Cortex of kidney (tissue), 1 donor: ENCODE data around the gene UBE2A.

Source experiments
- DNase-seq: peaks from one replicate; lab custom pipeline; 2025; lab: John Stamatoyannopoulos, UW

Gene UBE2A

GRCh38 chrX:119607018-119607389 is 32.6 kb downstream of the UBE2A start:
- no peak for DNase-seq

GRCh38 chrX:119614776-119615175 is 40.4 kb downstream of the UBE2A start:
- no peak for DNase-seq

- no peak for DNase-seq
Observed at GRCh38 chrX:119617517-119618164, 43.3 kb downstream of the UBE2A start.

- DNase-seq: no peak
Observed at GRCh38 chrX:119618439-119618838, 44.1 kb downstream of the UBE2A start.

- no peak for DNase-seq
Observed at GRCh38 chrX:119622356-119623232, 48.2 kb downstream of the UBE2A start.

- no peak for DNase-seq
Observed at GRCh38 chrX:119624417-119624816, 50.1 kb downstream of the UBE2A start.

- DNase-seq: no peak
Observed at GRCh38 chrX:119624951-119625668, 50.7 kb downstream of the UBE2A start.

- DNase-seq: no peak
Observed at GRCh38 chrX:119625843-119626242, 51.5 kb downstream of the UBE2A start.
